GM12891 (cell line): ENCODE results near the gene RPUSD3.

Experiments used
- POLR2A ChIP-seq: IDR thresholded peaks from 2 replicates; pipeline ENCODE4 v1.6.1; 2011; ENCODE audit warnings: low read depth, low read length, control low read depth
- SPI1 ChIP-seq: IDR thresholded peaks from 2 replicates; pipeline ENCODE4 v1.6.1; 2011; ENCODE audit warnings: low read depth, low read length, control low read depth
- TAF1 ChIP-seq: IDR thresholded peaks from 2 replicates; pipeline ENCODE4 v1.6.1; 2011; ENCODE audit warnings: low read depth, low read length, control low read depth

GRCh38 chr3:9792405-9793160, 51.2 kb downstream of the RPUSD3 start, which contains the start of the genes ARPC4 and TADA3:
- TF ChIP-seq POLR2A (peak; percentile 15), TAF1 (peak; percentile 85), SPI1 (peak; percentile 74)
